Prostate gland (tissue), 2 donors: ENCODE results near the gene TMEM45A. TPM values are rescaled to one million over a fixed set of nuclear protein-coding genes. Genes with fewer than 3 reads are reported as not detected.

Experiments
- DNase-seq: peaks from one replicate; pipeline ENCODE4 v3.0.0-alpha.2; 2019; ENCODE audit warnings: low spot score
- H3K27ac ChIP-seq, 2 donors: fragments of 200-600 bp; sonication (generic); 2 replicates each; pipeline ENCODE4 v1.5.1; 2017 to 2019
- H3K27me3 ChIP-seq: fragments of 200-600 bp; sonication (generic); replicated peaks from 2 replicates; pipeline ENCODE4 v1.5.1; 2019; ENCODE audit not compliant: insufficient read depth
- H3K36me3 ChIP-seq, 2 donors: fragments of 200-600 bp; sonication (generic); 1 replicate in 1 of 2; 2 replicates in 1 of 2; pipeline versions ENCODE4 v1.5.1 to v1.8.1; 2017 to 2019
- H3K4me1 ChIP-seq: fragments of 200-600 bp; sonication (generic); replicated peaks from 2 replicates; pipeline ENCODE4 v1.5.1; 2019
- H3K4me3 ChIP-seq, 2 donors: fragments of 200-600 bp; sonication (generic); 2 replicates each; pipeline ENCODE4 v1.5.1; 2017 to 2019
- H3K9me3 ChIP-seq: fragments of 200-600 bp; sonication (generic); 2 replicates; pipeline ENCODE4 v1.5.1; 2017
- POLR2A ChIP-seq: fragments of 450-650 bp; IDR thresholded peaks from one replicate; pipeline ENCODE4 v1.6.1; 2016; ENCODE audit warnings: antibody characterized with exemption, mild to moderate bottlenecking
- POLR2AphosphoS5 ChIP-seq: sonication (generic); formaldehyde crosslinking; IDR thresholded peaks from one replicate; pipeline ENCODE4 v1.6.1; 2017; ENCODE audit warnings: antibody characterized with exemption
- WGBS: methylation state at CpG from one replicate; pipeline ENCODE4 v1.1.5; 2018; 5-methylcytosine and 5-hydroxymethylcytosine counted together
- intact Hi-C: fragments of 100-400 bp; cut with DNase I; formaldehyde crosslinking; loops from one replicate; pipeline ENCODE4 v1.14.2; 2022
- total RNA-seq, 2 donors: library from RNA; depleted of rRNA; stranded (reverse); fragments of >200 nt; gene quantifications; one replicate each; pipeline ENCODE4 v1.1.0, GENCODE V29; 2016
- TF ChIP-seq, protein P1 (sequence below), 4 experiments: fragments of 200-600 bp in 2 of 4; fragments of 450-650 bp in 2 of 4; sonication (generic) in 2 of 4; IDR thresholded peaks; 1 replicate in 3 of 4; 2 replicates in 1 of 4; pipeline ENCODE4 v1.5.1; 2016 to 2019; ENCODE audit warnings: antibody characterized with exemption in 4 of 4, mild to moderate bottlenecking in 2 of 4, moderate library complexity in 2 of 4

Gene TMEM45A
- total RNA-seq, 2 donors from 2014 or later = 6.3 to 11.8 TPM

- no peaks in the 10 kb centered on the region for H3K36me3 ChIP-seq
- no peak for DNase-seq
- 86% methylated on average over 4 of the region's 4 CpGs for WGBS
- TF ChIP-seq POLR2A (no peak), POLR2AphosphoS5 (no peak)
- TF ChIP-seq, protein P1, sequence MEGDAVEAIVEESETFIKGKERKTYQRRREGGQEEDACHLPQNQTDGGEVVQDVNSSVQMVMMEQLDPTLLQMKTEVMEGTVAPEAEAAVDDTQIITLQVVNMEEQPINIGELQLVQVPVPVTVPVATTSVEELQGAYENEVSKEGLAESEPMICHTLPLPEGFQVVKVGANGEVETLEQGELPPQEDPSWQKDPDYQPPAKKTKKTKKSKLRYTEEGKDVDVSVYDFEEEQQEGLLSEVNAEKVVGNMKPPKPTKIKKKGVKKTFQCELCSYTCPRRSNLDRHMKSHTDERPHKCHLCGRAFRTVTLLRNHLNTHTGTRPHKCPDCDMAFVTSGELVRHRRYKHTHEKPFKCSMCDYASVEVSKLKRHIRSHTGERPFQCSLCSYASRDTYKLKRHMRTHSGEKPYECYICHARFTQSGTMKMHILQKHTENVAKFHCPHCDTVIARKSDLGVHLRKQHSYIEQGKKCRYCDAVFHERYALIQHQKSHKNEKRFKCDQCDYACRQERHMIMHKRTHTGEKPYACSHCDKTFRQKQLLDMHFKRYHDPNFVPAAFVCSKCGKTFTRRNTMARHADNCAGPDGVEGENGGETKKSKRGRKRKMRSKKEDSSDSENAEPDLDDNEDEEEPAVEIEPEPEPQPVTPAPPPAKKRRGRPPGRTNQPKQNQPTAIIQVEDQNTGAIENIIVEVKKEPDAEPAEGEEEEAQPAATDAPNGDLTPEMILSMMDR (IDR thresholded peaks at IDR 0.05) = no peak
- H3K4me1 ChIP-seq = no peaks in the 10 kb centered on the region
- H3K4me3 ChIP-seq = no peak overlapping the region
- no peaks in the 10 kb centered on the region for H3K27me3 ChIP-seq
- no peak overlapping the region for H3K27ac ChIP-seq
- no peaks in the 10 kb centered on the region for H3K9me3 ChIP-seq
- intact Hi-C loops = no loop called here
Measured at GRCh38 chr3:100454677-100455076, 37.7 kb upstream of the TMEM45A start.

DNA sequence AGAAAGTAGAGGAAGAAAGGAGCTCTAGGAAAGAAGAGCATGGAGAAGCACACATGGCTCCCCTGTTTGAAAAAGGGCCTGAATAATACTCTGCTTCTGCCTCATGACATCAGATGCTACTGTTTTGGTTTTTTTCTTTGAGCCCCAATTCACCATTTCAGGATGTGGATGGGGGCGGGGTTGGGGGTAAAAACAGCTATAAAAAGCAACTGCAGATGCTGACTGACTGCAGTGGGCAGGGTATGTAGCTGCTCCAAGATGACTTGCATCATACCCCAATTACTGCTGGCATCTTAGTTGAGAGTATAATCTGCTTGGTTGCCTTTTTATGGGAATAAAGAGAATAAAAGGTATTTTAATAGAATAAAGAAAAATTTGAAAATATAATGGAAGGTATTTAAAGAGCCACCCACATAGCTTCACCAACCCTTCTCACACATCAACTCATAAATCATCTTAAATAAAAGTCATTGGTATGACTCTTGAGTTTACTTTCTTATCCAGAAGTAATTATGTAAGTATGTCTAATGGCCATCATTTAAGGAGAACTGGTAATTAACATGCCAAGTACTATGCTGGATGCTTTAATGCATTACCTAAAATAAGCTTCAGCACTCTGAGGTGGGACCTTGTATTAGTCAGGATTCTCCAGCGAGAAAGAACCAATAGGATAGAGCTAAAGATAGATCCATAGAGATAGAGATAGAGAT is 36.4 kb upstream of the TMEM45A start:
- H3K4me1 ChIP-seq = no peaks in the 10 kb centered on the region
- no peaks in the 10 kb centered on the region for H3K36me3 ChIP-seq
- H3K27me3 ChIP-seq = no peaks in the 10 kb centered on the region
- intact Hi-C loops = no loop called here
- H3K9me3 ChIP-seq = no peaks in the 10 kb centered on the region
- H3K27ac ChIP-seq = no peak overlapping the region
- no peak for TF ChIP-seq POLR2AphosphoS5
- TF ChIP-seq, protein P1 (IDR thresholded peaks at IDR 0.05) = no peak
- no peak for TF ChIP-seq POLR2A
- DNase-seq = no peak
- 68% methylated on average over 2 of the region's 2 CpGs for WGBS
- no peak overlapping the region for H3K4me3 ChIP-seq

- WGBS = 95% methylated on average over 1 of the region's 1 CpG
- intact Hi-C loops = no loop called here
- H3K4me1 ChIP-seq = no peaks in the 10 kb centered on the region
- no peak overlapping the region for H3K27ac ChIP-seq
- TF ChIP-seq POLR2A (no peak), POLR2AphosphoS5 (no peak)
- TF ChIP-seq, protein P1 (IDR thresholded peaks at IDR 0.05) = no peak
- no peak overlapping the region for H3K4me3 ChIP-seq
- H3K27me3 ChIP-seq = no peaks in the 10 kb centered on the region
- no peaks in the 10 kb centered on the region for H3K9me3 ChIP-seq
- no peaks in the 10 kb centered on the region for H3K36me3 ChIP-seq
- no peak for DNase-seq
Measured at GRCh38 chr3:100456745-100457144, 35.7 kb upstream of the TMEM45A start.

GRCh38 chr3:100457811-100458210 is 34.6 kb upstream of the TMEM45A start:
- no peak for DNase-seq
- TF ChIP-seq, protein P1 (IDR thresholded peaks at IDR 0.05) = no peak
- no peak for TF ChIP-seq POLR2AphosphoS5
- Histone ChIP-seq H3K9me3 (no peaks in the 10 kb centered on the region), H3K4me3 (no peak overlapping the region), H3K27ac (no peak overlapping the region), H3K27me3 (no peaks in the 10 kb centered on the region), H3K36me3 (no peaks in the 10 kb centered on the region), H3K4me1 (no peaks in the 10 kb centered on the region)
- 97% methylated on average over 1 of the region's 1 CpG for WGBS
- intact Hi-C loops = no loop called here

DNA sequence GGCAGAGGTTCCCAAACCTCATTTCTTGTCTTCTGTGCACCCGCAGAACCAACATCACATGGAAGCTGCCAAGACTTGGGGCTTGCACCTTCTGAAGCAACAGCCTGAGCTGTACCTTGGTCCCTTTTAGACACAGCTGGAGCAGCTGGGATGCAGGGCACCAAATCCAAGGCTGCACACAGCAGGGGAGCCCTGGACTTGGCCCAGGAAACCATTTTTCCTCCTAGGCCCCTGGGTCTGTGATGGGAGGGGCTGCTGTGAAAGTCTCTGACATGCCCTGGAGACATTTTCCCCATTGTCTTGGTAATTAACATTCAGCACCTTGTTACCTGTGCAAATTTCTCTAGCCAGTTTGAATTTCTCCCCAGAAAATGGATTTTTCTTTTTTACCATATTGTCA is 33.6 kb upstream of the TMEM45A start:
- no peak for TF ChIP-seq POLR2A
- TF ChIP-seq, protein P1 (IDR thresholded peaks at IDR 0.05) = no peak
- no peak for TF ChIP-seq POLR2AphosphoS5
- Histone ChIP-seq H3K4me1 (no peaks in the 10 kb centered on the region), H3K27me3 (no peaks in the 10 kb centered on the region), H3K4me3 (no peak overlapping the region), H3K36me3 (no peaks in the 10 kb centered on the region), H3K27ac (no peak overlapping the region), H3K9me3 (no peaks in the 10 kb centered on the region)
- intact Hi-C loops = no loop called here
- no peak for DNase-seq
- WGBS = 100% methylated on average over 1 of the region's 1 CpG
